Stomach smooth muscle (tissue), 2 donors: ENCODE data around the gene ATF6.

Experiments
- H3K27ac ChIP-seq: one replicate; pipeline ENCODE4 v1.7.0; 2013; ENCODE audit warnings: mild to moderate bottlenecking, low read length, inconsistent platforms
- H3K27me3 ChIP-seq, 2 donors: one replicate each; pipeline ENCODE4 v1.7.0; 2013; ENCODE audit warnings: low read length in 2 of 2; ENCODE audit not compliant: insufficient read depth in 2 of 2, control insufficient read depth in 1 of 2
- H3K36me3 ChIP-seq, 2 donors: one replicate each; pipeline ENCODE4 v1.7.0; 2013; ENCODE audit warnings: low read length in 2 of 2; ENCODE audit not compliant: control insufficient read depth in 2 of 2, insufficient read depth in 2 of 2
- H3K4me1 ChIP-seq: one replicate; pipeline ENCODE4 v1.7.0; 2013; ENCODE audit warnings: low read length; ENCODE audit not compliant: control insufficient read depth, insufficient read depth
- H3K4me3 ChIP-seq, 2 donors: one replicate each; pipeline ENCODE4 v1.7.0; 2013; ENCODE audit warnings: low read length in 2 of 2
- H3K9ac ChIP-seq, 2 donors: one replicate each; pipeline ENCODE4 v1.7.0; 2013; ENCODE audit warnings: low read length in 2 of 2, mild to moderate bottlenecking in 1 of 2
- H3K9me3 ChIP-seq, 2 donors: one replicate each; pipeline ENCODE4 v1.7.0; 2013; ENCODE audit warnings: low read length in 2 of 2; ENCODE audit not compliant: control insufficient read depth in 2 of 2
- donor health status: healthy.
- donor health status: Pancreatic carcinoma.

The ATF6 gene

GRCh38 chr1:161886589-161886988, 120.5 kb downstream of the ATF6 start:
- Histone ChIP-seq H3K27me3 (no peaks in the 10 kb centered on the region), H3K9me3 (no peaks in the 10 kb centered on the region), H3K4me1 (no peaks in the 10 kb centered on the region), H3K4me3 (no peak overlapping the region), H3K9ac (no peak overlapping the region), H3K36me3 (peaks cover 7 to 8% of the 10 kb centered on the region in 2 donors), H3K27ac (no peak overlapping the region)

- H3K27ac ChIP-seq = no peak overlapping the region
- H3K36me3 ChIP-seq = peaks cover 7 to 8% of the 10 kb centered on the region in 2 donors
- no peak overlapping the region for H3K4me3 ChIP-seq
- H3K9ac ChIP-seq = no peak overlapping the region
- H3K27me3 ChIP-seq = no peaks in the 10 kb centered on the region
- H3K4me1 ChIP-seq = no peaks in the 10 kb centered on the region
- H3K9me3 ChIP-seq = no peaks in the 10 kb centered on the region
Measured at GRCh38 chr1:161887730-161888287, 121.7 kb downstream of the ATF6 start.

GRCh38 chr1:161890574-161890973, 124.5 kb downstream of the ATF6 start:
- no peaks in the 10 kb centered on the region for H3K27me3 ChIP-seq
- H3K9ac ChIP-seq = no peak overlapping the region
- no peak overlapping the region for H3K27ac ChIP-seq
- no peaks in the 10 kb centered on the region for H3K4me1 ChIP-seq
- H3K36me3 ChIP-seq = peaks cover 7 to 8% of the 10 kb centered on the region in 2 donors
- H3K9me3 ChIP-seq = no peaks in the 10 kb centered on the region
- no peak overlapping the region for H3K4me3 ChIP-seq

- Histone ChIP-seq H3K9me3 (no peaks in the 10 kb centered on the region), H3K9ac (no peak overlapping the region), H3K36me3 (no peaks in the 10 kb centered on the region), H3K4me1 (no peaks in the 10 kb centered on the region), H3K27me3 (no peaks in the 10 kb centered on the region), H3K4me3 (no peak overlapping the region), H3K27ac (no peak overlapping the region)
Measured at GRCh38 chr1:161899091-161899490, 133.0 kb downstream of the ATF6 start.

- no peak overlapping the region for H3K4me3 ChIP-seq
- H3K4me1 ChIP-seq = no peaks in the 10 kb centered on the region
- H3K9ac ChIP-seq = no peak overlapping the region
- H3K27me3 ChIP-seq = no peaks in the 10 kb centered on the region
- H3K36me3 ChIP-seq = no peaks in the 10 kb centered on the region
- no peaks in the 10 kb centered on the region for H3K9me3 ChIP-seq
- no peak overlapping the region for H3K27ac ChIP-seq
Measured at GRCh38 chr1:161900160-161900559, 134.0 kb downstream of the ATF6 start.

- H3K4me3 ChIP-seq = no peak overlapping the region
- no peaks in the 10 kb centered on the region for H3K36me3 ChIP-seq
- no peaks in the 10 kb centered on the region for H3K9me3 ChIP-seq
- no peaks in the 10 kb centered on the region for H3K4me1 ChIP-seq
- H3K9ac ChIP-seq = no peak overlapping the region
- H3K27me3 ChIP-seq = no peaks in the 10 kb centered on the region
- H3K27ac ChIP-seq = no peak overlapping the region
Measured at GRCh38 chr1:161902182-161902581, 136.1 kb downstream of the ATF6 start.

GRCh38 chr1:161905269-161905884, 139.3 kb downstream of the ATF6 start:
- Histone ChIP-seq H3K27ac (no peak overlapping the region), H3K27me3 (no peaks in the 10 kb centered on the region), H3K4me3 (no peak overlapping the region), H3K4me1 (no peaks in the 10 kb centered on the region), H3K36me3 (no peaks in the 10 kb centered on the region), H3K9me3 (no peaks in the 10 kb centered on the region), H3K9ac (no peak overlapping the region)

GRCh38 chr1:161907265-161907664, 141.1 kb downstream of the ATF6 start:
- Histone ChIP-seq H3K4me3 (no peak overlapping the region), H3K36me3 (no peaks in the 10 kb centered on the region), H3K9ac (no peak overlapping the region), H3K27me3 (no peaks in the 10 kb centered on the region), H3K9me3 (no peaks in the 10 kb centered on the region), H3K4me1 (no peaks in the 10 kb centered on the region), H3K27ac (no peak overlapping the region)

- H3K36me3 ChIP-seq = no peaks in the 10 kb centered on the region
- H3K9ac ChIP-seq = no peak overlapping the region
- no peaks in the 10 kb centered on the region for H3K27me3 ChIP-seq
- H3K4me1 ChIP-seq = no peaks in the 10 kb centered on the region
- H3K9me3 ChIP-seq = no peaks in the 10 kb centered on the region
- H3K4me3 ChIP-seq = no peak overlapping the region
- H3K27ac ChIP-seq = no peak overlapping the region
Measured at GRCh38 chr1:161908264-161908663, 142.1 kb downstream of the ATF6 start.

GRCh38 chr1:161910604-161911003, 144.5 kb downstream of the ATF6 start:
- no peaks in the 10 kb centered on the region for H3K4me1 ChIP-seq
- H3K9me3 ChIP-seq = no peaks in the 10 kb centered on the region
- H3K27ac ChIP-seq = no peak overlapping the region
- no peak overlapping the region for H3K9ac ChIP-seq
- no peak overlapping the region for H3K4me3 ChIP-seq
- H3K27me3 ChIP-seq = no peaks in the 10 kb centered on the region
- peaks cover 3 to 7% of the 10 kb centered on the region in 2 donors for H3K36me3 ChIP-seq

GRCh38 chr1:161913482-161914140, 147.5 kb downstream of the ATF6 start:
- peaks cover 3 to 7% of the 10 kb centered on the region in 2 donors for H3K36me3 ChIP-seq
- no peak overlapping the region for H3K9ac ChIP-seq
- H3K27ac ChIP-seq = no peak overlapping the region
- no peaks in the 10 kb centered on the region for H3K4me1 ChIP-seq
- no peaks in the 10 kb centered on the region for H3K9me3 ChIP-seq
- no peak overlapping the region for H3K4me3 ChIP-seq
- H3K27me3 ChIP-seq = no peaks in the 10 kb centered on the region
